ENCODE data around the gene PTH1R. TPM values are rescaled to one million over a fixed set of nuclear protein-coding genes. Genes with fewer than 3 reads are reported as not detected.

The PTH1R gene
- total RNA-seq, 1 experiment from 2014 or later: 0.32 TPM

DNA sequence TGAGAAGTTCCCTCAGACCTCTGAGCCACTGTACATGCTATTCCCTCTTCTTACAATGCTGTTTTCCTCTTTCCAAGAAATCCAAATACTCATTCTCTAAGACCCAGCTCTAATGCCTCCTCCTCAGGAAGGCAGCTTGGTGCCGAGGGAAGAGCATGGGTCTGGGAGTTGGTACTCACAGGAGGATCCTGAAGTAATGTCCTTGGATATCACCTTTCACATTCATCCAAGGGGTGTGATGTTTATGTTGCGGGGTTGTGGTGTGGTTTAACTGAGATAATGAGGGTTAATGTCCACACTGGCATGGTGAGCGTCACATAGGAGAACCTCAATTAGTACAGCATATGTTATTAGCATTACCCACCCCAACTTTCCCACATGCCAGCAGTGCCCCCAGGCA is 46.2 kb upstream of the PTH1R start:
- CTCF ChIA-PET: no interaction called here
- intact Hi-C loops (cut with micrococcal nuclease): no loop called here
- no peaks in the 10 kb centered on the region for H3K4me1 ChIP-seq (ENCODE audit: control insufficient read depth in 1 of 2, insufficient read depth in 2 of 2, low read length in 2 of 2)

More for the DNA sequence above, 46.2 kb upstream of the PTH1R start:
- H4K20me1 ChIP-seq (ENCODE audit: insufficient read depth): no peaks in the 10 kb centered on the region
- BruUV-seq (replicated peaks): no TSS peak
- no peak overlapping the region for H2AFZ ChIP-seq (ENCODE audit: low read depth, low read length, poor library complexity, severe bottlenecking)
- RAD21 ChIA-PET (ENCODE audit: low non-redundant PET in 1 of 2, low total read pairs in 2 of 2, uncharacterized antibody in 2 of 2, unreplicated experiment in 2 of 2): no interaction called here
- H3K27me3 ChIP-seq (ENCODE audit: insufficient read depth, low read length): no peaks in the 10 kb centered on the region
- no peak overlapping the region for H3K4me2 ChIP-seq (ENCODE audit: low read length)
- ATAC-seq (no peak), DNase-seq (ENCODE audit: low read depth, low spot score) (no peak)
- no peak overlapping the region for H3K4me3 ChIP-seq (replicated peaks in 1 of 2; ENCODE audit: low read depth in 1 of 2, low read length in 2 of 2)
- H3K9me3 ChIP-seq (ENCODE audit: control insufficient read depth in 1 of 2, insufficient read depth in 1 of 2, low read depth in 1 of 2, low read length in 2 of 2): no peaks in the 10 kb centered on the region
- H3K27ac ChIP-seq (ENCODE audit: low read depth, low read length): no peak overlapping the region
- H3K79me2 ChIP-seq (ENCODE audit: insufficient read depth, low read length): no peaks in the 10 kb centered on the region
- no peaks in the 10 kb centered on the region for H3K36me3 ChIP-seq (ENCODE audit: control insufficient read depth in 1 of 2, insufficient read depth in 2 of 2, low read length in 2 of 2)
- POLR2A ChIA-PET: no interaction called here
- TF ChIP-seq, protein P1, sequence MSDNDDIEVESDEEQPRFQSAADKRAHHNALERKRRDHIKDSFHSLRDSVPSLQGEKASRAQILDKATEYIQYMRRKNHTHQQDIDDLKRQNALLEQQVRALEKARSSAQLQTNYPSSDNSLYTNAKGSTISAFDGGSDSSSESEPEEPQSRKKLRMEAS (IDR thresholded peaks at IDR 0.05): no peak
- TF ChIP-seq EZH2phosphoT487 (IDR thresholded peaks at IDR 0.05; ENCODE audit: borderline replicate concordance) (no peak), YY1 (IDR thresholded peaks at IDR 0.05; ENCODE audit: extremely low read depth, insufficient replicate concordance, low read depth, low read length) (no peak), ELF1 (IDR thresholded peaks at IDR 0.05; ENCODE audit: borderline replicate concordance, low read depth) (no peak), JUND (IDR thresholded peaks at IDR 0.05) (no peak), SRF (IDR thresholded peaks at IDR 0.05; ENCODE audit: low read depth) (no peak), RAD21 (IDR thresholded peaks at IDR 0.05; ENCODE audit: low read depth) (no peak), FOSL1 (IDR thresholded peaks at IDR 0.05; ENCODE audit: low read depth) (no peak), CBX3 (IDR thresholded peaks at IDR 0.05; ENCODE audit: low read depth) (no peak), CEBPB (IDR thresholded peaks at IDR 0.05; ENCODE audit: low read depth) (no peak), EGR1 (IDR thresholded peaks at IDR 0.05; ENCODE audit: low read depth) (no peak), POLR2AphosphoS5 (IDR thresholded peaks at IDR 0.05; ENCODE audit: low read depth, low read length) (no peak), EZH2 (IDR thresholded peaks at IDR 0.05) (no peak), POLR2A (IDR thresholded peaks at IDR 0.05; ENCODE audit: borderline replicate concordance, extremely low read depth, insufficient read depth, insufficient read length) (no peak), ZNF274 (IDR thresholded peaks at IDR 0.05; ENCODE audit: low read depth, low read length) (no peak)
- TF ChIP-seq, protein P2, sequence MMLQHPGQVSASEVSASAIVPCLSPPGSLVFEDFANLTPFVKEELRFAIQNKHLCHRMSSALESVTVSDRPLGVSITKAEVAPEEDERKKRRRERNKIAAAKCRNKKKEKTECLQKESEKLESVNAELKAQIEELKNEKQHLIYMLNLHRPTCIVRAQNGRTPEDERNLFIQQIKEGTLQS (IDR thresholded peaks at IDR 0.05): no peak
- TF ChIP-seq, protein P3, sequence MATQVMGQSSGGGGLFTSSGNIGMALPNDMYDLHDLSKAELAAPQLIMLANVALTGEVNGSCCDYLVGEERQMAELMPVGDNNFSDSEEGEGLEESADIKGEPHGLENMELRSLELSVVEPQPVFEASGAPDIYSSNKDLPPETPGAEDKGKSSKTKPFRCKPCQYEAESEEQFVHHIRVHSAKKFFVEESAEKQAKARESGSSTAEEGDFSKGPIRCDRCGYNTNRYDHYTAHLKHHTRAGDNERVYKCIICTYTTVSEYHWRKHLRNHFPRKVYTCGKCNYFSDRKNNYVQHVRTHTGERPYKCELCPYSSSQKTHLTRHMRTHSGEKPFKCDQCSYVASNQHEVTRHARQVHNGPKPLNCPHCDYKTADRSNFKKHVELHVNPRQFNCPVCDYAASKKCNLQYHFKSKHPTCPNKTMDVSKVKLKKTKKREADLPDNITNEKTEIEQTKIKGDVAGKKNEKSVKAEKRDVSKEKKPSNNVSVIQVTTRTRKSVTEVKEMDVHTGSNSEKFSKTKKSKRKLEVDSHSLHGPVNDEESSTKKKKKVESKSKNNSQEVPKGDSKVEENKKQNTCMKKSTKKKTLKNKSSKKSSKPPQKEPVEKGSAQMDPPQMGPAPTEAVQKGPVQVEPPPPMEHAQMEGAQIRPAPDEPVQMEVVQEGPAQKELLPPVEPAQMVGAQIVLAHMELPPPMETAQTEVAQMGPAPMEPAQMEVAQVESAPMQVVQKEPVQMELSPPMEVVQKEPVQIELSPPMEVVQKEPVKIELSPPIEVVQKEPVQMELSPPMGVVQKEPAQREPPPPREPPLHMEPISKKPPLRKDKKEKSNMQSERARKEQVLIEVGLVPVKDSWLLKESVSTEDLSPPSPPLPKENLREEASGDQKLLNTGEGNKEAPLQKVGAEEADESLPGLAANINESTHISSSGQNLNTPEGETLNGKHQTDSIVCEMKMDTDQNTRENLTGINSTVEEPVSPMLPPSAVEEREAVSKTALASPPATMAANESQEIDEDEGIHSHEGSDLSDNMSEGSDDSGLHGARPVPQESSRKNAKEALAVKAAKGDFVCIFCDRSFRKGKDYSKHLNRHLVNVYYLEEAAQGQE (IDR thresholded peaks at IDR 0.05; ENCODE audit: low read depth): no peak
- TF ChIP-seq, protein P4, sequence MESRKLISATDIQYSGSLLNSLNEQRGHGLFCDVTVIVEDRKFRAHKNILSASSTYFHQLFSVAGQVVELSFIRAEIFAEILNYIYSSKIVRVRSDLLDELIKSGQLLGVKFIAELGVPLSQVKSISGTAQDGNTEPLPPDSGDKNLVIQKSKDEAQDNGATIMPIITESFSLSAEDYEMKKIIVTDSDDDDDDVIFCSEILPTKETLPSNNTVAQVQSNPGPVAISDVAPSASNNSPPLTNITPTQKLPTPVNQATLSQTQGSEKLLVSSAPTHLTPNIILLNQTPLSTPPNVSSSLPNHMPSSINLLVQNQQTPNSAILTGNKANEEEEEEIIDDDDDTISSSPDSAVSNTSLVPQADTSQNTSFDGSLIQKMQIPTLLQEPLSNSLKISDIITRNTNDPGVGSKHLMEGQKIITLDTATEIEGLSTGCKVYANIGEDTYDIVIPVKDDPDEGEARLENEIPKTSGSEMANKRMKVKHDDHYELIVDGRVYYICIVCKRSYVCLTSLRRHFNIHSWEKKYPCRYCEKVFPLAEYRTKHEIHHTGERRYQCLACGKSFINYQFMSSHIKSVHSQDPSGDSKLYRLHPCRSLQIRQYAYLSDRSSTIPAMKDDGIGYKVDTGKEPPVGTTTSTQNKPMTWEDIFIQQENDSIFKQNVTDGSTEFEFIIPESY (IDR thresholded peaks at IDR 0.05; ENCODE audit: extremely low read depth, insufficient replicate concordance, low read length): no peak
- H3K9me2 ChIP-seq (ENCODE audit: insufficient read depth): no peaks in the 10 kb centered on the region
- no peak overlapping the region for H3K9ac ChIP-seq (ENCODE audit: low read length)

All from HCT116 (cell line).